ENCODE data around the gene SOWAHB. TPM values are rescaled to one million over a fixed set of nuclear protein-coding genes. Genes with fewer than 3 reads are reported as not detected.

The SOWAHB gene
- total RNA-seq, 3 donors from 2014 or later (not counting 1 experiment from before 2014, with no cell fraction given) = not detected

DNA sequence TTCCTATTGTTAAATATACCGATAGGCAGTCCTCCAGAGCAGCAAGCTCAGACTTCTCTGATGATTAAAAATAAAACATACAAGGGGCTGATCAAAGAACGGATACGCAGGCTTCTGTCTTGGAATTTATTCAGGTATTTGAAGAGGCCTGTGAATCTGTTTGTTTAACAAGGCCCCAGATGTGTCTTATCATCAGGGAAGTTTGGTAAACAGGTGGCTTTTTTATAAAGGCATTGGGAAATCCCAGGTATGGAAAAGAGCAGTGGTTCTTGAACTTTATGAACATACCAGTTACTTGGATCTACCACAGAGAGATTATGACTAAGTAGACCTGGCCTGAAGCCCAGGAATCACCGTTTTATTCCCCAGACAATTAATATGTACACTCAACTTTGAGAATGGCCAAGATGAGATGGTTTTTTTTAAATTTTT is 47.9 kb downstream of the SOWAHB start:
- H3K27ac Mint-ChIP-seq = no peak overlapping the region
- H3K36me3 Mint-ChIP-seq = no peaks in the 10 kb centered on the region
- Histone ChIP-seq H3K4me1 (ENCODE audit: control insufficient read depth, insufficient read depth, low read length) (no peaks in the 10 kb centered on the region), H3K27ac (ENCODE audit: low read length) (no peak overlapping the region), H3K9me3 (ENCODE audit: control insufficient read depth, insufficient read depth, low read length) (no peaks in the 10 kb centered on the region), H3K36me3 (ENCODE audit: control insufficient read depth, insufficient read depth, low read length) (no peaks in the 10 kb centered on the region), H3K27me3 (ENCODE audit: control insufficient read depth, insufficient read depth, low read length) (no peaks in the 10 kb centered on the region), H3K4me3 (ENCODE audit: low read length) (no peak overlapping the region)
- H3K27me3 Mint-ChIP-seq (ENCODE audit: low read depth in 2 of 2) = peaks cover 9 to 23% of the 10 kb centered on the region in 2 donors
- intact Hi-C loops (cut with micrococcal nuclease) = no loop called here
- WGBS (ENCODE audit: insufficient coverage) = 98% methylated on average over 4 of the region's 4 CpGs
- no peak for DNase-seq
- no peaks in the 10 kb centered on the region for H3K4me1 Mint-ChIP-seq
- H3K9me3 Mint-ChIP-seq = no peaks in the 10 kb centered on the region
- H3K4me3 Mint-ChIP-seq = no peak overlapping the region
- no peak for ATAC-seq
- TF ChIP-seq, protein P1, sequence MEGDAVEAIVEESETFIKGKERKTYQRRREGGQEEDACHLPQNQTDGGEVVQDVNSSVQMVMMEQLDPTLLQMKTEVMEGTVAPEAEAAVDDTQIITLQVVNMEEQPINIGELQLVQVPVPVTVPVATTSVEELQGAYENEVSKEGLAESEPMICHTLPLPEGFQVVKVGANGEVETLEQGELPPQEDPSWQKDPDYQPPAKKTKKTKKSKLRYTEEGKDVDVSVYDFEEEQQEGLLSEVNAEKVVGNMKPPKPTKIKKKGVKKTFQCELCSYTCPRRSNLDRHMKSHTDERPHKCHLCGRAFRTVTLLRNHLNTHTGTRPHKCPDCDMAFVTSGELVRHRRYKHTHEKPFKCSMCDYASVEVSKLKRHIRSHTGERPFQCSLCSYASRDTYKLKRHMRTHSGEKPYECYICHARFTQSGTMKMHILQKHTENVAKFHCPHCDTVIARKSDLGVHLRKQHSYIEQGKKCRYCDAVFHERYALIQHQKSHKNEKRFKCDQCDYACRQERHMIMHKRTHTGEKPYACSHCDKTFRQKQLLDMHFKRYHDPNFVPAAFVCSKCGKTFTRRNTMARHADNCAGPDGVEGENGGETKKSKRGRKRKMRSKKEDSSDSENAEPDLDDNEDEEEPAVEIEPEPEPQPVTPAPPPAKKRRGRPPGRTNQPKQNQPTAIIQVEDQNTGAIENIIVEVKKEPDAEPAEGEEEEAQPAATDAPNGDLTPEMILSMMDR (IDR thresholded peaks at IDR 0.05) = no peak

Other genes with a start within 250 kb of the SOWAHB start
- 10 to 100 TPM; 38.6 to 52.8 (median 46.2) TPM for gene SEPTIN11, start 51.6 kb upstream of the SOWAHB start, total RNA-seq
- gene CCNI, start 177.8 kb upstream of the SOWAHB start, total RNA-seq = 100 to 1,000 TPM; 243 to 266 (median 259) TPM

Measured in natural killer cell (primary cell).